ENCODE results near the gene GRB14.

The GRB14 gene

GRCh38 chr2:164620457-164620856 lies 825 bp downstream of the GRB14 start:
- TF ChIP-seq, protein P1, sequence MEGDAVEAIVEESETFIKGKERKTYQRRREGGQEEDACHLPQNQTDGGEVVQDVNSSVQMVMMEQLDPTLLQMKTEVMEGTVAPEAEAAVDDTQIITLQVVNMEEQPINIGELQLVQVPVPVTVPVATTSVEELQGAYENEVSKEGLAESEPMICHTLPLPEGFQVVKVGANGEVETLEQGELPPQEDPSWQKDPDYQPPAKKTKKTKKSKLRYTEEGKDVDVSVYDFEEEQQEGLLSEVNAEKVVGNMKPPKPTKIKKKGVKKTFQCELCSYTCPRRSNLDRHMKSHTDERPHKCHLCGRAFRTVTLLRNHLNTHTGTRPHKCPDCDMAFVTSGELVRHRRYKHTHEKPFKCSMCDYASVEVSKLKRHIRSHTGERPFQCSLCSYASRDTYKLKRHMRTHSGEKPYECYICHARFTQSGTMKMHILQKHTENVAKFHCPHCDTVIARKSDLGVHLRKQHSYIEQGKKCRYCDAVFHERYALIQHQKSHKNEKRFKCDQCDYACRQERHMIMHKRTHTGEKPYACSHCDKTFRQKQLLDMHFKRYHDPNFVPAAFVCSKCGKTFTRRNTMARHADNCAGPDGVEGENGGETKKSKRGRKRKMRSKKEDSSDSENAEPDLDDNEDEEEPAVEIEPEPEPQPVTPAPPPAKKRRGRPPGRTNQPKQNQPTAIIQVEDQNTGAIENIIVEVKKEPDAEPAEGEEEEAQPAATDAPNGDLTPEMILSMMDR (conservative IDR thresholded peaks at IDR 0.05; ENCODE audit: low read depth), result no peak
- POLR2A ChIA-PET (ENCODE audit: low non-redundant PET), result interaction anchor here (0.6 kb wide), 1 partner anchor 1934 kb away, joined by 9 read pairs; no protein-coding TSS in a partner anchor
- no peak overlapping the region for H3K27ac ChIP-seq
- DNase-seq (ENCODE audit: low spot score), result no peak
- CTCF ChIA-PET, result interaction anchor here (0.6 kb wide), 2 partner anchors 252 to 834 kb away, joined by 3 to 4 read pairs; no protein-coding TSS in a partner anchor

- POLR2A ChIA-PET (ENCODE audit: low non-redundant PET), result no interaction called here
- CTCF ChIA-PET, result no interaction called here
- DNase-seq (ENCODE audit: low spot score), result peak; percentile 15
- no peak overlapping the region for H3K27ac ChIP-seq
- TF ChIP-seq, protein P1 (conservative IDR thresholded peaks at IDR 0.05; ENCODE audit: low read depth), result no peak
Observed at GRCh38 chr2:164617466-164617865, 3.8 kb downstream of the GRB14 start.

DNA sequence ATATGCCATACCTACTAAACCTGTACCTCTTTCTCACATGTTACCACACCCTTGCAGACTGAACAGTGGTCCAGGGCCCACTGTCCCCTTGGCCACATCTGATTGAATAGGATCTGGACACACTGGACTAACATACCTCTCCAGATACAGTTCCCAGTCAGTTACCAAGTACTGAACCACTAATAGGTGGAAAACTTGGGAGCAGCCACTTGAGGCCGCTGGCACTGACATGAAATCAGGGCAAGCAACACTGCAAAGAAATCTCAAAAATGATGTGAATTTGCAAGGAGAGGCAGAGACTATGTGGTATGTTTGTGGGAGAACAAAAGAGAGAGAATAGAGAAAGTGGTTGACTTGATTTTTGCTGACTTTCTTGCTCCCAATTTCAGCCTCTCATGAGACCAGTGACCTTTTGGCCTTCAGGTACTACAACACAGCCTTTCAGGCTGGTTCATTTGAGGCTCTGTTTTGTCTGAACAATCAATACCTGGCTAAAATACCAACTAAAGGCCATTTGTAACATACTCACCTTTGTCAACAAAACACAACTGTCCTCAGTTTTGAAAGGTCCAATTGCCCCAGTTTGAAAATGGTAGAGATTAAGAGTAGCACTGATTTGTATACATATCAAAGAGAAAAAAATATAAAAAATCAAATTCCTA lies 7.8 kb downstream of the GRB14 start:
- ChIA-PET POLR2A (ENCODE audit: low non-redundant PET) (no interaction called here), CTCF (interaction anchor here (0.6 kb wide), 1 partner anchor 1408 kb away, joined by 4 read pairs; no protein-coding TSS in a partner anchor)
- H3K27ac ChIP-seq, result no peak overlapping the region
- no peak for DNase-seq (ENCODE audit: low spot score)
- TF ChIP-seq, protein P1 (conservative IDR thresholded peaks at IDR 0.05; ENCODE audit: low read depth), result no peak

GRCh38 chr2:164609790-164610189 lies 11.5 kb downstream of the GRB14 start:
- H3K27ac ChIP-seq, result no peak overlapping the region
- TF ChIP-seq, protein P1 (conservative IDR thresholded peaks at IDR 0.05; ENCODE audit: low read depth), result no peak
- CTCF ChIA-PET, result no interaction called here
- peak; percentile 4 for DNase-seq (ENCODE audit: low spot score)
- POLR2A ChIA-PET (ENCODE audit: low non-redundant PET), result no interaction called here

DNA sequence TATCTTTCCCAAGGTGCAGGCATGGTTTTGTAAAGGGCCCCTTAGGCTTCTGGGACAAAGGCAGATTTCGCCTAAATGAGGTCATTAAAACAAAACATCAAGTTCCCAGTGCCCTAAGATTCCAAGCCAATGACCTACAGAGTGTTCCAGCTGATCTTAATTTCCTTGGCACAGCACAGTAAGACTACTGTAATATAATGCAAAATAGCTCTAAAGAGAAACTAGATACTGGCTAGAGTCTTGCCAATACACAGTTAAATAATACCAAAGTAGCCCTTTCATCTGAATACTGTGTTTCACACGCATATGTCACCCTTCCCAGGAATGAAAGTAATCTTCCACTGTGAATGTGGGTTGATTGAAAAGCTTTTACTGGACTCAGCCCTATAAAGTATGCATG lies 14.7 kb downstream of the GRB14 start:
- POLR2A ChIA-PET (ENCODE audit: low non-redundant PET), result no interaction called here
- TF ChIP-seq, protein P1 (conservative IDR thresholded peaks at IDR 0.05; ENCODE audit: low read depth), result no peak
- no peak overlapping the region for H3K27ac ChIP-seq
- DNase-seq (ENCODE audit: low spot score), result no peak
- CTCF ChIA-PET, result interaction anchor here (0.6 to 0.8 kb wide), 2 partner anchors 9 to 53 kb away, joined by 3 read pairs; no protein-coding TSS in a partner anchor

GRCh38 chr2:164605295-164605694 lies 16.0 kb downstream of the GRB14 start:
- no peak for DNase-seq (ENCODE audit: low spot score)
- POLR2A ChIA-PET (ENCODE audit: low non-redundant PET), result no interaction called here
- CTCF ChIA-PET, result no interaction called here
- no peak overlapping the region for H3K27ac ChIP-seq
- TF ChIP-seq, protein P1 (conservative IDR thresholded peaks at IDR 0.05; ENCODE audit: low read depth), result no peak

Data from RWPE1 (cell line).